HG03135 (cell line): Measurements from ENCODE around the gene BRD7.

Experiments used
- ATAC-seq: cut with Tn5 transposase; IDR thresholded peaks from one replicate; pipeline ENCODE4 v1.9.1; 2021; ENCODE audit warnings: mild to moderate bottlenecking, moderate library complexity; ENCODE audit not compliant: unreplicated experiment

Gene BRD7

GRCh38 chr16:50305441-50306061 lies 63.2 kb downstream of the BRD7 start:
- ATAC-seq: no peak

- no peak for ATAC-seq
Measured at GRCh38 chr16:50304467-50305440, 64.0 kb downstream of the BRD7 start.

GRCh38 chr16:50303605-50304466 lies 65.0 kb downstream of the BRD7 start:
- no peak for ATAC-seq

- ATAC-seq: no peak
Measured at GRCh38 chr16:50303041-50303604, 65.7 kb downstream of the BRD7 start.

- no peak for ATAC-seq
Measured at GRCh38 chr16:50302472-50303005, 66.2 kb downstream of the BRD7 start.

- ATAC-seq: no peak
Measured at GRCh38 chr16:50301626-50302471, 66.9 kb downstream of the BRD7 start.

- ATAC-seq: no peak
Measured at GRCh38 chr16:50300942-50301625, 67.7 kb downstream of the BRD7 start.

GRCh38 chr16:50299508-50300105 lies 69.2 kb downstream of the BRD7 start:
- no peak for ATAC-seq

GRCh38 chr16:50298591-50299507 lies 69.9 kb downstream of the BRD7 start:
- ATAC-seq: no peak

- ATAC-seq: no peak
Measured at GRCh38 chr16:50298075-50298460, 70.7 kb downstream of the BRD7 start.

GRCh38 chr16:50297301-50298074 lies 71.3 kb downstream of the BRD7 start:
- no peak for ATAC-seq

GRCh38 chr16:50296807-50297206 lies 72.0 kb downstream of the BRD7 start:
- no peak for ATAC-seq

GRCh38 chr16:50295541-50296132 lies 73.2 kb downstream of the BRD7 start:
- no peak for ATAC-seq

GRCh38 chr16:50294955-50295354 lies 73.8 kb downstream of the BRD7 start:
- ATAC-seq: no peak

GRCh38 chr16:50293994-50294855 lies 74.6 kb downstream of the BRD7 start:
- ATAC-seq: no peak
